ENCODE results near the gene PFKM.
A peak's percentile ranks its signal among the peaks of the same experiment; 100 is the strongest.

PFKM gene

GRCh38 chr12:48183091-48183875, 64.1 kb downstream of the PFKM start, which contains the start of gene CCDC184:
TSS of gene CCDC184 (plus strand) at chr12:48183644. CDS start at chr12:48184123, 479 bp downstream.
- Histone ChIP-seq H3K4me1 (ENCODE audit: control insufficient read depth, low read depth, low read length) (peaks cover 15% of the 10 kb centered on the region), H3K9me3 (ENCODE audit: control insufficient read depth, low read depth, low read length) (no peaks in the 10 kb centered on the region), H3K4me3 (ENCODE audit: low read length) (peak within 1 kb of the TSS; percentile 73), H3K27me3 (ENCODE audit: control insufficient read depth, insufficient read depth, low read length) (peaks cover 64% of the 10 kb centered on the region), H3K9ac (ENCODE audit: low read length) (peak within 1 kb of the TSS; percentile 10), H3K36me3 (ENCODE audit: control insufficient read depth, low read depth, low read length) (no peaks in the 10 kb centered on the region), H3K27ac (ENCODE audit: low read length) (no peak within 1 kb of the TSS)

- Histone ChIP-seq H3K4me1 (ENCODE audit: control insufficient read depth, low read depth, low read length) (peaks cover 15% of the 10 kb centered on the region), H3K27ac (ENCODE audit: low read length) (no peak overlapping the region), H3K36me3 (ENCODE audit: control insufficient read depth, low read depth, low read length) (no peaks in the 10 kb centered on the region), H3K27me3 (ENCODE audit: control insufficient read depth, insufficient read depth, low read length) (peaks cover 64% of the 10 kb centered on the region), H3K4me3 (ENCODE audit: low read length) (peak overlapping the region; percentile 73), H3K9me3 (ENCODE audit: control insufficient read depth, low read depth, low read length) (no peaks in the 10 kb centered on the region), H3K9ac (ENCODE audit: low read length) (no peak overlapping the region)
Measured at GRCh38 chr12:48183876-48184548, 64.8 kb downstream of the PFKM start.

DNA sequence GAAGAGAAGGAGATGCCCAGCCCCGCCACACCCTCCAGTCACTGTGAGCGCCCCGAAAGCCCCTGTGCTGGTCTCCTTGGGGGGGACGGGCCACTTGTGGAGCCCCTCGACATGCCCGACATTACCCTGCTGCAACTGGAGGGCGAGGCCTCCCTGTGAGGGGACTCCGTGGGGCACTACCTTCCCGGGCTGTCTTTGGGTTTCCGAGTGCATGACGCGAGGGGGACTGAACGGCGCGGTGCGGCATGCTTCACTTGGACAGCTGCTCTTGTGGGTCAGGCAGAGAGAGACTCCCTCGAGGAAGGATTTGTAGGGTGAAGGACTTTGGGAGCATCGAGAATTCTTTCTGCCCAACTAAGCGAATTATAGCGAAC, 65.4 kb downstream of the PFKM start:
- Histone ChIP-seq H3K9me3 (ENCODE audit: control insufficient read depth, low read depth, low read length) (no peaks in the 10 kb centered on the region), H3K4me3 (ENCODE audit: low read length) (peak overlapping the region; percentile 73), H3K9ac (ENCODE audit: low read length) (no peak overlapping the region), H3K27me3 (ENCODE audit: control insufficient read depth, insufficient read depth, low read length) (peaks cover 60% of the 10 kb centered on the region), H3K36me3 (ENCODE audit: control insufficient read depth, low read depth, low read length) (no peaks in the 10 kb centered on the region), H3K4me1 (ENCODE audit: control insufficient read depth, low read depth, low read length) (peaks cover 15% of the 10 kb centered on the region), H3K27ac (ENCODE audit: low read length) (no peak overlapping the region)

- Histone ChIP-seq H3K27me3 (ENCODE audit: control insufficient read depth, insufficient read depth, low read length) (peaks cover 60% of the 10 kb centered on the region), H3K4me1 (ENCODE audit: control insufficient read depth, low read depth, low read length) (peaks cover 15% of the 10 kb centered on the region), H3K36me3 (ENCODE audit: control insufficient read depth, low read depth, low read length) (no peaks in the 10 kb centered on the region), H3K9ac (ENCODE audit: low read length) (no peak overlapping the region), H3K27ac (ENCODE audit: low read length) (no peak overlapping the region), H3K9me3 (ENCODE audit: control insufficient read depth, low read depth, low read length) (no peaks in the 10 kb centered on the region), H3K4me3 (ENCODE audit: low read length) (peak overlapping the region; percentile 73)
Measured at GRCh38 chr12:48185181-48185919, 66.2 kb downstream of the PFKM start.

DNA sequence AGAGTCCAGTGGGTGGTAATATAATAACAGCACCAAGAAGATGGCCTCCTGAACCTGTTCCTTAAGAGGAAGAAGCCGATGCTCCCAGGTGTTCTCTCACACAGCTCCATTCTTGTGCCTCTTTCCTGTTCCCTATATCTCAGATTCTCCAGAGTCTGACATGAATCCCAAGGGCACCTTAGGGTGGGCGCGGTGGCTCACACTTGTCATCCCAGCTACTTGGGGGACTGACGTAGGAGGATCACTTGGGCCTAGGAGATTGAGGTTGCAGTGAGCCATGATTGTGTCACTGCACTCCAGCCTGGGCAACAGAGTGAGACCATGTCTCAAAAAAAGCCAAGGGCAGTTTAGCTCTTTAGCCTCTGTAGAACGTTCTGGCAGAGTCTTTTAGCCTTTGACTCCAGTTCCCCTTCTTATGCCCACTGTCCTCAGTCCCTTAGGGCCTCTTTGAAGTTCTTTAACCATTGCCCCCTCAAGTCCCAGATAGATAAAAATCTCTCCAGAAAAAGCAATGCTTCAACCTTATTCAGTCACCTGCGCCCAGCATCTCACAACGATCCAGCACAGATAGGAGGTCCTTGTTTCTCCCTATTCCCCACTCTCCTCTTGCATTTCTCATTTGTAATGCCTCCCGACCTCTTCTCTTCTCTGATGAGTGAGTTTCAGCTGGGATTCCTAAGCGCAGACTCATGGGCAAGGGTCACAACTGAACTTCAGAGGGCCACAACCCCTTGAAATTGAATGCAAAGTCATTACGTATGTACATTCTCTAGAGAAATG, 68.9 kb downstream of the PFKM start:
- H3K9ac ChIP-seq (ENCODE audit: low read length), result no peak overlapping the region

DNA sequence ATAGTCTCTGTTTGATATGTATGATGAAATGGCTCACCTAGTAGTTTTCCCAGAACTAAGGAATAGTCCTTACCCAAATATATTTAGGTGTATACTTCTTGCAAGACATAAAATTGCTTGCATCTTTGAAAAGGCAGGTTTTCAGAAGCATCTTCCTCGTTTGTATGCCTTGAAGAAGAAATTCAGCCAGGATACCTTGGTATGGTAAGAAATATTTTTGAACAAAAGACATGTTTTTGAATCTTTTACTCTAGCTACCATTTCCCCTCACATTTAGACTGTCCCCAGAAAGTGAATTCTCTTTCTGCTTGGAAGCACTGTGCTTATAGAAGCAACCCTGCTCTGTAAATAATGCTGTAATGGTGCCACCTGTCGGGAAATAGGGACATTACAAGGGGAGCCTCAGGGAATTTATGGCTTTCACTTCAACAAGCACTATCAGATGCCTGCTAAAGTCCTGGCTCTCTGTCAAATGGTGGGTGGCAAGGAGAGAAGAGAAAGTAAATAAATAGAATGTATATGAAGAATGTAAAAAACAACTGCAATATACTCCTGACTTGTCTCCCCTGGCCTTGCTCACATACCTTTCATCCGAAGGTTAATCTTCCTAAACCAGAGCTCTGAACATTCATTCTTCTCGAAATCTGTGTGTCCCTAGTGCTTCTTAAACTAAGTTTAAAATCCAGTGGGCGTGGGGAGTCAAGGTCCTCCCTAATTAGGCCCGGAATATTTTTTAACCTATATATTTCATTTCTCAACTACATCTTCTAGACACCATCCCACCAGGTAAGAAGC, 70.4 kb downstream of the PFKM start:
- H3K27ac ChIP-seq (ENCODE audit: low read length), result no peak overlapping the region
- peaks cover 34% of the 10 kb centered on the region for H3K27me3 ChIP-seq (ENCODE audit: control insufficient read depth, insufficient read depth, low read length)
- no peaks in the 10 kb centered on the region for H3K9me3 ChIP-seq (ENCODE audit: control insufficient read depth, low read depth, low read length)
- H3K9ac ChIP-seq (ENCODE audit: low read length), result no peak overlapping the region
- H3K36me3 ChIP-seq (ENCODE audit: control insufficient read depth, low read depth, low read length), result no peaks in the 10 kb centered on the region
- H3K4me1 ChIP-seq (ENCODE audit: control insufficient read depth, low read depth, low read length), result peaks cover 10% of the 10 kb centered on the region
- no peak overlapping the region for H3K4me3 ChIP-seq (ENCODE audit: low read length)

More for the DNA sequence above, 68.9 kb downstream of the PFKM start:
- Histone ChIP-seq H3K36me3 (ENCODE audit: control insufficient read depth, low read depth, low read length) (no peaks in the 10 kb centered on the region), H3K27ac (ENCODE audit: low read length) (no peak overlapping the region), H3K4me1 (ENCODE audit: control insufficient read depth, low read depth, low read length) (peaks cover 10% of the 10 kb centered on the region), H3K9me3 (ENCODE audit: control insufficient read depth, low read depth, low read length) (no peaks in the 10 kb centered on the region), H3K27me3 (ENCODE audit: control insufficient read depth, insufficient read depth, low read length) (peaks cover 40% of the 10 kb centered on the region), H3K4me3 (ENCODE audit: low read length) (no peak overlapping the region)

DNA sequence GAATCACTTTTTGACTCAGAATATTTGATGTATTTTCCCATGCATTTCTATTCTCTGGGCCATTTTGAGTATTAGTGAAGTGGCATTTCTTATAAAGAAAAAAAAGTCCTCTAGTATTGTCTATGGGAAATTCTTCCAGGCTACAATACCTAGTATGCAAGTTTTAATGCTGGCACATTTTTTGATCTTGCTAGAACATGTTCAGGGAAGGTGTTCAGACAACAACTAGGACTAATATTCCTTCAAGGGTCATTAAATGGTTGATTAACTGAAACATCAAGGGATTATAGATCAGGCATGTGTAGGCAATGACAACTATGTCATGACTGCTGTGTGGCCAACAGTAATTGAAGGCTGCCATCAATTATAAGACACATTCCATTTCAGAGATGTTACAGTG, 71.9 kb downstream of the PFKM start:
- no peak overlapping the region for H3K4me3 ChIP-seq (ENCODE audit: low read length)
- no peak overlapping the region for H3K9ac ChIP-seq (ENCODE audit: low read length)
- H3K36me3 ChIP-seq (ENCODE audit: control insufficient read depth, low read depth, low read length), result no peaks in the 10 kb centered on the region
- no peak overlapping the region for H3K27ac ChIP-seq (ENCODE audit: low read length)
- peaks cover 28% of the 10 kb centered on the region for H3K27me3 ChIP-seq (ENCODE audit: control insufficient read depth, insufficient read depth, low read length)
- no peaks in the 10 kb centered on the region for H3K9me3 ChIP-seq (ENCODE audit: control insufficient read depth, low read depth, low read length)
- H3K4me1 ChIP-seq (ENCODE audit: control insufficient read depth, low read depth, low read length), result peaks cover under 1% of the 10 kb centered on the region

- Histone ChIP-seq H3K27ac (ENCODE audit: low read length) (no peak overlapping the region), H3K4me1 (ENCODE audit: control insufficient read depth, low read depth, low read length) (peaks cover 3% of the 10 kb centered on the region), H3K9ac (ENCODE audit: low read length) (no peak overlapping the region), H3K9me3 (ENCODE audit: control insufficient read depth, low read depth, low read length) (no peaks in the 10 kb centered on the region), H3K36me3 (ENCODE audit: control insufficient read depth, low read depth, low read length) (no peaks in the 10 kb centered on the region), H3K4me3 (ENCODE audit: low read length) (no peak overlapping the region), H3K27me3 (ENCODE audit: control insufficient read depth, insufficient read depth, low read length) (peaks cover 22% of the 10 kb centered on the region)
Measured at GRCh38 chr12:48192861-48193260, 73.7 kb downstream of the PFKM start.

DNA sequence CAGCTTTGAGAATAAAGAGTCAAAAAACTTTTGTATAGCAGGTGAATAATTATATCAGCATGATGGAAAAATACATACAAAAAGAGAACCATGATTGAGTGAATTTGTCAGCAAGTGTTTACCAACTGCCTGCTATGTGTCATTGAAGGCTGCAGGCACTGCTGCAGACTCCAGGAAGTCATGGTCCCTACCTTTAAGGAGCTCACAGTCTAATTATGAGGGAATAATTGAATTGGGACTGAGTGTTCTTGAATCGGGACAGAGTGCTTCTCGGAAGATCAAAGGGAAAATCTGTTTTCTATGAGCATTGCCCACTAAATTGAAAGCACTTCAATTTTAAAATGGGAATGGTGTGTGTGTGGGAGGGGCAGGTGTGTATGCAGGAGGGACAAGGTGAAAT, 74.5 kb downstream of the PFKM start:
- Histone ChIP-seq H3K4me1 (ENCODE audit: control insufficient read depth, low read depth, low read length) (peaks cover 3% of the 10 kb centered on the region), H3K27ac (ENCODE audit: low read length) (no peak overlapping the region), H3K4me3 (ENCODE audit: low read length) (no peak overlapping the region), H3K27me3 (ENCODE audit: control insufficient read depth, insufficient read depth, low read length) (peaks cover 22% of the 10 kb centered on the region), H3K9ac (ENCODE audit: low read length) (no peak overlapping the region), H3K9me3 (ENCODE audit: control insufficient read depth, low read depth, low read length) (no peaks in the 10 kb centered on the region), H3K36me3 (ENCODE audit: control insufficient read depth, low read depth, low read length) (no peaks in the 10 kb centered on the region)

- Histone ChIP-seq H3K36me3 (ENCODE audit: control insufficient read depth, low read depth, low read length) (no peaks in the 10 kb centered on the region), H3K4me1 (ENCODE audit: control insufficient read depth, low read depth, low read length) (peaks cover 3% of the 10 kb centered on the region), H3K27ac (ENCODE audit: low read length) (no peak overlapping the region), H3K9me3 (ENCODE audit: control insufficient read depth, low read depth, low read length) (no peaks in the 10 kb centered on the region), H3K4me3 (ENCODE audit: low read length) (no peak overlapping the region), H3K27me3 (ENCODE audit: control insufficient read depth, insufficient read depth, low read length) (peaks cover 33% of the 10 kb centered on the region), H3K9ac (ENCODE audit: low read length) (no peak overlapping the region)
Measured at GRCh38 chr12:48194799-48195201, 75.6 kb downstream of the PFKM start.

All from iPS-18a (cell line).